Activated naive CD8-positive, alpha-beta T cell treated with anti-CD3 and anti-CD28 coated beads, Interleukin-2, amount 10 ng/mL, durations not matched to agents 7 days and 5 days (primary cell): Measurements from ENCODE around the gene STXBP4. TPM values are rescaled to one million over a fixed set of nuclear protein-coding genes. Genes with fewer than 3 reads are reported as not detected.

Experiments used
- total RNA-seq, 2 experiments: library from RNA; stranded (reverse); gene quantifications; one replicate each; pipeline ENCODE4 v1.2.3, GENCODE V29; 2021

Gene STXBP4
- total RNA-seq, 2 experiments from 2014 or later: 7.9 to 8.0 TPM

Other genes starting within 250 kb of the STXBP4 start
- gene TOM1L1, start 67.9 kb upstream of the STXBP4 start, total RNA-seq: not detected
- gene COX11, start 111 bp upstream of the STXBP4 start, total RNA-seq: 10 to 100 TPM; 49.7 to 54.8 TPM